HCT116 (cell line): ENCODE data around the gene ANXA3.
"Not testable (repeated sequence)": the region's sequence is repeated elsewhere in the genome, so short reads cannot be mapped to it uniquely, and the experiment has no call there.

ENCODE experiments used
- CEBPB ChIP-seq: IDR thresholded peaks from 2 replicates; pipeline ENCODE4 v1.6.1; 2012; ENCODE audit warnings: low read depth
- EZH2 ChIP-seq: fragments of 200-600 bp; sonication (generic); IDR thresholded peaks from 2 replicates; pipeline ENCODE4 v1.6.1; 2017; ENCODE audit warnings: antibody characterized with exemption, mixed run types
- JUND ChIP-seq: IDR thresholded peaks from 2 replicates; pipeline ENCODE4 v1.6.1; 2012
- POLR2A ChIP-seq: IDR thresholded peaks from 2 replicates; pipeline ENCODE4 v1.7.0; 2011; ENCODE audit warnings: borderline replicate concordance; ENCODE audit not compliant: insufficient read depth, insufficient read length; ENCODE audit errors: extremely low read depth
- POLR2AphosphoS5 ChIP-seq: IDR thresholded peaks from 2 replicates; pipeline ENCODE4 v1.6.1; 2011; ENCODE audit warnings: mild to moderate bottlenecking, low read depth, low read length, moderate library complexity
- RAD21 ChIP-seq: IDR thresholded peaks from 2 replicates; pipeline ENCODE4 v1.6.1; 2012; ENCODE audit warnings: low read depth, mild to moderate bottlenecking
- REST ChIP-seq: IDR thresholded peaks from 2 replicates; pipeline ENCODE4 v1.6.1; 2012; ENCODE audit warnings: low read depth
- SIN3A ChIP-seq: IDR thresholded peaks from 2 replicates; pipeline ENCODE4 v1.6.1; 2012; ENCODE audit warnings: low read depth
- SRF ChIP-seq: IDR thresholded peaks from 2 replicates; pipeline ENCODE4 v1.6.1; 2012; ENCODE audit warnings: low read depth
- ZNF274 ChIP-seq: fragments of 200-500 bp; sonication (Bioruptor generic); IDR thresholded peaks from 2 replicates; pipeline ENCODE4 v1.6.1; 2014; ENCODE audit warnings: mild to moderate bottlenecking, low read depth, low read length, inconsistent platforms
- TF ChIP-seq, protein P1 (sequence below): IDR thresholded peaks from 2 replicates; pipeline ENCODE4 v1.6.1; 2012
- TF ChIP-seq, protein P2 (sequence below), 3 experiments: fragments of 200-600 bp in 1 of 3; sonication (generic) in 1 of 3; IDR thresholded peaks in 2 of 3; conservative IDR thresholded peaks in 1 of 3; 2 replicates each; pipeline ENCODE4 v1.5.1; 2012 to 2017; ENCODE audit warnings: low read depth in 2 of 3, low read length in 2 of 3, antibody characterized with exemption in 1 of 3, borderline replicate concordance in 1 of 3, control low read depth in 1 of 3, mild to moderate bottlenecking in 1 of 3, mixed read lengths in 1 of 3, mixed run types in 1 of 3, moderate library complexity in 1 of 3; ENCODE audit not compliant: insufficient read depth in 1 of 3
- TF ChIP-seq, protein P3 (sequence below): IDR thresholded peaks from 2 replicates; pipeline ENCODE4 v1.6.1; 2011; ENCODE audit warnings: mild to moderate bottlenecking, low read length, moderate library complexity; ENCODE audit not compliant: insufficient replicate concordance; ENCODE audit errors: extremely low read depth

GRCh38 chr4:78547899-78548298 lies 3.7 kb upstream of the ANXA3 start:
- TF ChIP-seq, protein P1, sequence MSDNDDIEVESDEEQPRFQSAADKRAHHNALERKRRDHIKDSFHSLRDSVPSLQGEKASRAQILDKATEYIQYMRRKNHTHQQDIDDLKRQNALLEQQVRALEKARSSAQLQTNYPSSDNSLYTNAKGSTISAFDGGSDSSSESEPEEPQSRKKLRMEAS = not testable (repeated sequence)
- not testable (repeated sequence) for TF ChIP-seq POLR2AphosphoS5, POLR2A, JUND, EZH2, SRF, REST, ZNF274, RAD21, CEBPB, SIN3A
- TF ChIP-seq, protein P2, sequence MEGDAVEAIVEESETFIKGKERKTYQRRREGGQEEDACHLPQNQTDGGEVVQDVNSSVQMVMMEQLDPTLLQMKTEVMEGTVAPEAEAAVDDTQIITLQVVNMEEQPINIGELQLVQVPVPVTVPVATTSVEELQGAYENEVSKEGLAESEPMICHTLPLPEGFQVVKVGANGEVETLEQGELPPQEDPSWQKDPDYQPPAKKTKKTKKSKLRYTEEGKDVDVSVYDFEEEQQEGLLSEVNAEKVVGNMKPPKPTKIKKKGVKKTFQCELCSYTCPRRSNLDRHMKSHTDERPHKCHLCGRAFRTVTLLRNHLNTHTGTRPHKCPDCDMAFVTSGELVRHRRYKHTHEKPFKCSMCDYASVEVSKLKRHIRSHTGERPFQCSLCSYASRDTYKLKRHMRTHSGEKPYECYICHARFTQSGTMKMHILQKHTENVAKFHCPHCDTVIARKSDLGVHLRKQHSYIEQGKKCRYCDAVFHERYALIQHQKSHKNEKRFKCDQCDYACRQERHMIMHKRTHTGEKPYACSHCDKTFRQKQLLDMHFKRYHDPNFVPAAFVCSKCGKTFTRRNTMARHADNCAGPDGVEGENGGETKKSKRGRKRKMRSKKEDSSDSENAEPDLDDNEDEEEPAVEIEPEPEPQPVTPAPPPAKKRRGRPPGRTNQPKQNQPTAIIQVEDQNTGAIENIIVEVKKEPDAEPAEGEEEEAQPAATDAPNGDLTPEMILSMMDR (IDR thresholded peaks at IDR 0.05 in 2 of 3, conservative IDR thresholded peaks at IDR 0.05 in 1 of 3; ENCODE audit: borderline replicate concordance in 1 of 3, insufficient read depth in 1 of 3, low read depth in 2 of 3, low read length in 2 of 3) = not testable (repeated sequence)
- TF ChIP-seq, protein P3, sequence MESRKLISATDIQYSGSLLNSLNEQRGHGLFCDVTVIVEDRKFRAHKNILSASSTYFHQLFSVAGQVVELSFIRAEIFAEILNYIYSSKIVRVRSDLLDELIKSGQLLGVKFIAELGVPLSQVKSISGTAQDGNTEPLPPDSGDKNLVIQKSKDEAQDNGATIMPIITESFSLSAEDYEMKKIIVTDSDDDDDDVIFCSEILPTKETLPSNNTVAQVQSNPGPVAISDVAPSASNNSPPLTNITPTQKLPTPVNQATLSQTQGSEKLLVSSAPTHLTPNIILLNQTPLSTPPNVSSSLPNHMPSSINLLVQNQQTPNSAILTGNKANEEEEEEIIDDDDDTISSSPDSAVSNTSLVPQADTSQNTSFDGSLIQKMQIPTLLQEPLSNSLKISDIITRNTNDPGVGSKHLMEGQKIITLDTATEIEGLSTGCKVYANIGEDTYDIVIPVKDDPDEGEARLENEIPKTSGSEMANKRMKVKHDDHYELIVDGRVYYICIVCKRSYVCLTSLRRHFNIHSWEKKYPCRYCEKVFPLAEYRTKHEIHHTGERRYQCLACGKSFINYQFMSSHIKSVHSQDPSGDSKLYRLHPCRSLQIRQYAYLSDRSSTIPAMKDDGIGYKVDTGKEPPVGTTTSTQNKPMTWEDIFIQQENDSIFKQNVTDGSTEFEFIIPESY = not testable (repeated sequence)
